Hematopoietic multipotent progenitor cell treated with erythropoietin and hydrocortisone succinate and interleukin-3 and kit ligand, for 4 days (in vitro differentiated cells): Measurements from ENCODE around the gene CSNK1E.

ENCODE experiments used
- DNase-seq: peaks from one replicate; pipeline ENCODE4 v3.0.0-alpha.2; 2015

The CSNK1E gene

DNA sequence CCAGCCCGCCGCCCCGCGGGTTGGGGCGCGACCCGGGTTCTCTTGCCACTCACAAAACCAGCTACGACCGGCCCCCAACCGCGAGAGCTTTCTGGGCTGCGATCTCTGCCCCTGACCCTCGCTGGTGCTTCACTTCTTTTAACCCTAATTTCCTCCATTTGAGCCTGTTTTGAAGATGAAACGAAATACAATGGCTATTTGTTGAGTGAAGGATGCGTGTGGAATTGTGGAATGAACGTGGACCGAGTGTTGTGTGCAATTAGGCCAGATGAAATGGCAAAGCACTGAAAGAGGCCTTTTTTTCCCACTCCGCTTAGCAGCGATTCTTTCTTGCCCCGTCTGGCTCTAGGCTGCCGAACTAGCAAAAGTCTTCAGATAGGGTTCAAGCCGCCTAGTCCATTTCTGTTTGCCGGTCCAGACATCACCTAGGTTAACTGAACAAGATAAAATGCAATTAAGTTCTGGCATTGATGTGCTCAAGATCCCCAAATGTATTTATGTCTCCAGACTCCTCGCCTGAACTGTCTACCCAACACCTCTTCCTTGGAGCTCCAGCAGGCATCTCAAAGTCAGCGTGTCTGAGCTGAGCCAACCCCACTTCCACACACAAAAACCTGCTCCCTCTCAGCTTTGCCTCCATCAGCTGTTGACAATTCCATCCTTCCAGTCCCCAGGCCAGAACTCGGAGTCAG lies 44.0 kb downstream of the CSNK1E start:
- DNase-seq, result no peak

GRCh38 chr22:38272373-38273134 lies 44.7 kb downstream of the CSNK1E start, which contains the start of gene TMEM184B:
Gene TMEM184B, minus strand, starts transcription at chr22:38273010. Its CDS starts 25,049 bp downstream, at chr22:38247961.
- peak; percentile 88 for DNase-seq

GRCh38 chr22:38271927-38272372 lies 45.3 kb downstream of the CSNK1E start:
- peak; percentile 12 for DNase-seq

GRCh38 chr22:38271101-38271500 lies 46.1 kb downstream of the CSNK1E start:
- DNase-seq, result no peak

- no peak for DNase-seq
Observed at GRCh38 chr22:38270091-38270992, 46.9 kb downstream of the CSNK1E start.

- no peak for DNase-seq
Observed at GRCh38 chr22:38269466-38269865, 47.8 kb downstream of the CSNK1E start.

- peak; percentile 89 for DNase-seq
Observed at GRCh38 chr22:38267086-38267485, 50.1 kb downstream of the CSNK1E start.

DNA sequence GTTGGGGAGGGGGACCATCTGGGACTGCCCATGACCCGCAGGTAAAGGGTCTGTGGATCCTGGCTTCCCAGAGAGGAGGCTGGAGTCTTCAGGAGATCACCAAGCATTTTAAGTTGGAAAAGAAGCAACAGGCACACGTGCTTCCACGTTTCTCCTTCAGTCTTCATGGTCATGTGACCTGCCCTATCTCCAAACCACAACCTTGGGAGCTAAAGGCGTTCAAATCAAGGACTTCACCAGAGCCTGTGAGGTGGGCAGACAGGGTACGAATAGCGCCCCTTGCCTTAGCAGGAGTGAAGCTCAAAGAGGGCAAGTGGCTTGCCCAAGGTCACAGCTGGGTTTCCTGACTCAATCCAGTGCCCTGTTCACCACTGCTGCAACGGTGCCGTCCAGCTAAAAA lies 51.1 kb downstream of the CSNK1E start:
- peak; percentile 87 for DNase-seq

DNA sequence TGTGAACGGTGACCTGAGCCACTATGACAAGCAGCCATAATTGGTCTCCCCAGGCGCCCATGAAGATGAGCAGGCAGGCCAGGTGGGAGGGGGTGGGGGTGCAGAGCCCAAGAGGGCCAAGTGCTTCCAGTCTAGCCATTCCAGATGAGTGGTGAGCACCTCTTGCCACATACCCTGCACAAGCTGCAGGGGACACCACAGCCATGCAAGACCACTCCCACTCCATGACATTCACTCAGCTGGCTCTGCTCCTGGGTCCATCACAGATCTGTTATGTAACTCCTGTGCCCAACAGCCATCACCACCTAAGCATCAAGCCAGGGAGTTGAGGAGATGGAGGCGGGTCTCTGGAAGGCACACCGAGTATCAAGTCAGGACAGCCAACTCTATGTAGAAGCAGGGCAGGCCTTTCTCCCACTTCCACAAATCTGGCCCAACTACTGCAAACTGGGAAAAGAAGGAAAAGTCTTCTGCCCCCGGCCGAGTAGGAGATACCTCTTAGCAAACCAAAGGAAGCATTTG lies 52.9 kb downstream of the CSNK1E start:
- DNase-seq, result no peak

DNA sequence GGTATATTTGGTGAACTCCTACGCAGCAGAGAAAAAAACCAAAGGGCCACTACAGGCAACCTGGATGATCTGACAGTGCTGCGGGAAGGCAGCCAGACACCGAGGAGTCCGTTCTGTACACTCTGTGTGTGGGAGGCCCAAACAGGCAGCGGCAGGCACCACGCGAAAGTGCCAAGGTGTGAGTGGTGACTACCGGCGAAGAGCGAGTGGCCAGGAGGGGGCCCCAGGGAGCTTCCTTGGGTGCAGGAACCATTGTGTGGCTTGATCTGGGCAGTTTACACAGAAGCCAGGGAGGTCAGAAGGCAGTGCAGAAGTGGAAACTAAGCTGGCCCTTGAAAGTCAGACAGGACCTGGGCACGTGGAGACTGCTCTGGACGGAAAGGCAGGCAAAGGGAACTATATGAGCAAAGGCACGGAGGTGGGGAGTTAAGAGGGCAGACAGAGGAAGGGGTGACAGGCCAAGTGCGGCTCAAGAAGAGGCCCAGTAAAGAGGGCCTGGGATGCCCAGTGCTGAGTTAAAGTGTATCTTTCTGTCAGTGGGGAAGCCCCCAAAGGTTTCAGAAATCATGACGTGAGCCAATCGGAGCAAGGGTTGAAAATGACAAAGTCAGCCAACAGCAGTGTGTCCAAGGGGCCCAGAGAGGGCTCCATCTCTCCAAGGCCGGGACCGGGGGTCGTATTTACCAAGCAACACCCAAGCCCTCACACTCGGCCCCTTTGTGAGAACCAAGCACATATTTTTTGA lies 55.0 kb downstream of the CSNK1E start:
- DNase-seq, result peak; percentile 67

DNA sequence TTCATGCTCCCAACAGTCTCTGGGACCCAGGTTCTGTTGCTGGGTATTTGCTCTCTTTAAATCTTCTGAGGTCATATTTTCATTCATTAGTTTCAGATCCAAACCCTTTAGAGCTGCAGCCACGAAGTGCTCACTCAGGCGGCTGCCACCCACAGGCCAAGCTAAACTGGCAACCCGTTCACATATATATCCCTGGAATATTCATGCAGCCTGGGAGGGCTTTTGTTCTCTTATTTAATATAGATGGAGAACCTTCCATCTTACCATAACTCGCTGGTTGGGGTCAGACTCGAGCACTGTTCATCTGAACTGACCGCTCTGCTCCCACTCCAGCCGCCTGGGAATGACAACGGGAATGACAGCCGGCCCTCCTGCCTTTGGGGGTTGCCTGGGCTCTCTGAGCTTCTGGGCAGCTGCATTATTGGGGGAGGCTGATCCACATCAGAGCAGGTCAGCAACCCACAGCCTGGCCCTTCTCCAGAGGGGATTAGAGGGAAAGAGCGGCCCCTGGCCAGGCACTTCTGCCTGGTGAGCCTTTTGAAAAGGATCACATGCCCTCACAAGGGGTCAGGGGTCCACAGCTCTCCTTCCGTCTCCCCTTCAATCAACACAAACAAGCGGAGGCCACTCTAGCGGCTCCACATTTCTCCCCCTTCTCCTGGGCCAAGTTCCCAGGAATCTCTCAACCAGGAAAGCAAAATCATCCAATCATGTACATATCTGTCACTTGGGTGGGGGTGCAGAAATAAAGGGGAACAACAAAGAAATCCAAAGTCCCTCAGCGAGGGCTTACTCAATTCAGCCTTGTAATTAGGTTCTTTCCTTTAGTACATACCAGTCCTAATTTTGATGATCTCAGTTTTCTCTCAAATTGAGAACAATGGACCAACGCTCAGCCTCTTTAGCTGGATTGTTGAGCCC lies 56.2 kb downstream of the CSNK1E start:
- DNase-seq, result no peak

DNA sequence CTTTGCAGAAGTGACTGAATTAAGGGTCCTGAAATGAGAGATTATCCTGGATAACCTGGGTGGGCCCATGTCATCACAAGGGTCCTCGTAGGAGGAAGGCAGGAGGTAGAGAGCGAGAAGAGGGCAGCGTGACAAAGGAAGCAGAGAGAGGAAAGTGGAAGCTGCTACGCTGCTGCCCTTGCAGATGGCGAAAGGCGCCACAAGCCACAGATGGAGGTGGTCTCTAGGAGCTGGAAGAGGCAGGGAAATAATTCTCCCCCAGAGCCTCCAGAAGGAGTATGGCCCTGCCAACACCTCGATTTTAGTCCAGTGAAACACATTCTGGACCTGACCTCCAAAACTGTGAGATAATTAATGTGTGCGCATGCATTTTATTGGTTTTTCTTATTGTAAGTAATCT lies 57.9 kb downstream of the CSNK1E start:
- no peak for DNase-seq

- DNase-seq, result no peak
Observed at GRCh38 chr22:38258895-38259294, 58.3 kb downstream of the CSNK1E start.

DNA sequence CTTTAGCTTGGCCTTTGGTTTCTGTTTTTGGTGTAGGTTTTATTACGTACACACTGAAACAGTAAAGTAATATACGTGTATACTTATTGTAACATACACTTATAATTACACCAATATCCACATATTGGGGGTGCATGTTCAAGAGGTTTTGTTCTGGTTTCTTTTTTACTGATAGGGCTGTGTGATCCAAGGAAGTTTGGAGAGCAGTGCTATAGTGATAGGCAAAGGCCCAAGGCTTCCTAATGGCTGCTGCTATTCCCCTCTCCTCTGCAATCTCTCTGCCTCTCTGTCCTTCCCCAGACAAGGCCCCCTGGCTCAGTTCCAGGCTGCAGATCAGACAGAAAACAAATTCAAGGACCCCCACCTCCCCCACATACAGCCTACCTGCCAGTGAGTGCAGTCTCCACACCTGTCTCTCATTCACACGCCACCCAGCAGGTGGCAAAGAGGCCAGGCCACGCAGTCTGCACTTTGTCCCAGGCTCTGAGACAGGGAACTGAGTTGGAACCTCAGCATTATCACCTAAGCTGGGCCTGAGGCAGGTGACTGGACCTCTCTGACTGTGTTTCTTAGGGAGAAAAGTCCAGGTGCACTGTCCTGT lies 59.5 kb downstream of the CSNK1E start:
- DNase-seq, result no peak

DNA sequence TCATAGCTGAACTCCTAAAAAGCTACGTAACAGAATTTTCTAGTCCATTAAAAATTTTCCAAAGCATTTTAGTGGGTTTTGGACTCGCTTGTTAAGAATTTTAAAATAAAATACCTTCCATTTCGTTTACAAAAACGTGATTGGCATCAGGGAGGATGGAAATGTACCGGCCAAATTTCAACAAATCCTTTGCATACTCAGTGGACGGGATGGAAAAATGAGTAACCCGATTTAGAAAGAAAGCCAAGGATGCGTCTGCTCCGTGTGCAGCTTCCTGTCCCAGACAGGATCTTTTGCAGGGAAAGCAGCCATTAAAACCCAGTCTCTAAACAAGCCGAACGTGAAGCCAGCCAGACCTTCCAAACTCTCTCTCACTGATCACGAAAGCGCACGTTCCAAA lies 60.1 kb downstream of the CSNK1E start:
- no peak for DNase-seq

DNA sequence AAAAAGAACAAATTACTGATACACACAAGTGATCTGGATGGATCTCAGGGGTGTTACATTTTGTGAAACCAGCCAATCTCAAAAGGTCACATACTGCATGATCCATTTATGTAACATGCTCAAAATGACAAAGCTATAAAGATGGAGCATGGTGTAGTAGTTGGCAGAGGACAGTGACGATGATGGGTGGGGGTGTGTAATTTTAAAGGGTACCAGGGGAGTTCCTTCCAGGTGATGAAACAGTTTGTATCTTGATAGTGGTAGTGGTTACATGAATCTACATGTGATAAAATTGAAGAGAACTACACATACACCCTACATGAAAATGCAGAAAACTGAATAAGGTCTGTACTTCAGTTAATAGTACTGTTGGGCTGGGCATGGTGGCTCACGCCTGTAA lies 61.5 kb downstream of the CSNK1E start:
- DNase-seq, result no peak

GRCh38 chr22:38251341-38251692 lies 65.9 kb downstream of the CSNK1E start:
- DNase-seq, result no peak

DNA sequence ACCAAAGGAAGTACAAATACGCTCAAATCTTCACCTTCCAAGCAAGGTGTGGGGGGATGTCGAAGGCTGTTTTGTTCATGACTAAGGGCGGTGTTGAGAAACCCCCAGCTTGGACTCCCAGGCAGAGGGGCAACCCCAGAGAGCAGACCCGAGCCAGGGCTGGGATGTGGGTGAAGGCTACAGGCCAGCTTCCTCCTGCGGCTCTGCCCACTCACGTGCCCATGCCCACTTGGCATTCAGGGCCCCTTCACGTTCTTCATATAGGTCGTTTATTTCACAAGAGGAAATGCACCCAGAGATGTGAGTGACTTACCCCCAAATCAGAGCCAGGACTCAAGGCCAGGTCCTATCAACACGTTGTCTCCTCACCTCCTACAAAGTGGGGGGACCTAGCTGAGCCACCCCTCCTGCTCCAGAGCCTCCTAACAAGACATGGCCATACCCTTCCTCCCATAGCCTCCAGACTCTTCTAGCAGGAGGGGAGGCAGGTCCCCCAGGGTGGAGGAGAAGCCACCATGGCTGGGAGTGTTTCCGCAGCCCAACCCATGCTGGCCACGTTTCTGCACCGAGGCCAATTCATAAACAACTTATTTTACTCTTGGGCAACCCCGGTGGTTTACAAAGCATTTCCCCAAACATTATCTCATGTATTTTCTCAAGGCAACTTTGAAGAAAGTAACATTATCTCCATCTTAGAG lies 66.4 kb downstream of the CSNK1E start:
- DNase-seq, result no peak

GRCh38 chr22:38249803-38250642 lies 67.2 kb downstream of the CSNK1E start:
- DNase-seq, result no peak
